ENCODE results near the gene TRIM28. TPM values are rescaled to one million over a fixed set of nuclear protein-coding genes. Genes with fewer than 3 reads are reported as not detected.
A peak's percentile ranks its signal among the peaks of the same experiment; 100 is the strongest.

The TRIM28 gene
- total RNA-seq, 2 donors from 2014 or later, result 99.6 to 207 TPM

DNA sequence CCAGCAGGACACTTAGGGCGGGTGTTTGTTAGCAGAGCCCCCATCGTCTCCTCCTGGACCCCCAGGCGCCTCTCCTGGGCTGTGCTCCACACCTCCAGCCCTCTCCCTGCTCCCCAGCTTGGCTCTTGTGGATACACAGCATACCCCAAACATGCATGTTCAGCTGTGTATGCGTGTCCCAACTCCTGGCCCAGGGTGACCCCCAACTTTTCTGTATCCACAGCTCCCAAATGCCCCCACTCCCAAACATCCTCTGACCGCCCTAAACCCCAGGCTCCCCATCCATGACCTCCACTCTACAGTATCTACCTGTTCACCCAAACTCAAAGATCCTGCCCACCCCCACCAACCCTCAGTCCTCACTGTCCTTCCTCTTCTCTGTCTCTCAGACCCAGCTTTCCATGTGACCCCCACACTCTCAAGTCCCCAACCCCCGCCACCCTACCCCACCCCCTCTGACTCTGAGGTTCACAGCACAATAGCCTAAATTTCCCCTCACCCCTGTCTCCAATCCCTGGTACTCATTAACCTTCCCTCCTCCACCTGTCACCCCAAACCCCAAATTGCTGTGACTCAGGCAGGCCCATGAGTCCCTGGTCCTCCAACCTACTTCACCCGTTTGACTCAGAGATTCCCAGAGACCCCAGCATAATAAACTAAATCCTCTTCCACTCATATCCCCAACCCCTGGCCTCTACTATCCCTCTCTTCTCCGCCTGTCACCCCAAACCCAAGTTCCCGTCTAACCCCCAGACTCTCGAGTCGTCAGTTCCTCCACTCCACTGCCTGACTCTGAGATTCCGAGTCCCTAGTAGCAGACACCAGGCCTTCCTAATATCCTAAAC lies 13.6 kb downstream of the TRIM28 start:
- TF ChIP-seq, protein P1, sequence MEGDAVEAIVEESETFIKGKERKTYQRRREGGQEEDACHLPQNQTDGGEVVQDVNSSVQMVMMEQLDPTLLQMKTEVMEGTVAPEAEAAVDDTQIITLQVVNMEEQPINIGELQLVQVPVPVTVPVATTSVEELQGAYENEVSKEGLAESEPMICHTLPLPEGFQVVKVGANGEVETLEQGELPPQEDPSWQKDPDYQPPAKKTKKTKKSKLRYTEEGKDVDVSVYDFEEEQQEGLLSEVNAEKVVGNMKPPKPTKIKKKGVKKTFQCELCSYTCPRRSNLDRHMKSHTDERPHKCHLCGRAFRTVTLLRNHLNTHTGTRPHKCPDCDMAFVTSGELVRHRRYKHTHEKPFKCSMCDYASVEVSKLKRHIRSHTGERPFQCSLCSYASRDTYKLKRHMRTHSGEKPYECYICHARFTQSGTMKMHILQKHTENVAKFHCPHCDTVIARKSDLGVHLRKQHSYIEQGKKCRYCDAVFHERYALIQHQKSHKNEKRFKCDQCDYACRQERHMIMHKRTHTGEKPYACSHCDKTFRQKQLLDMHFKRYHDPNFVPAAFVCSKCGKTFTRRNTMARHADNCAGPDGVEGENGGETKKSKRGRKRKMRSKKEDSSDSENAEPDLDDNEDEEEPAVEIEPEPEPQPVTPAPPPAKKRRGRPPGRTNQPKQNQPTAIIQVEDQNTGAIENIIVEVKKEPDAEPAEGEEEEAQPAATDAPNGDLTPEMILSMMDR (IDR thresholded peaks at IDR 0.05), result no peak
- DNase-seq (ENCODE audit: low spot score), result no peak
- peak overlapping the region; percentile 89 to 99 for H3K4me3 ChIP-seq
- H3K9me3 ChIP-seq, result no peaks in the 10 kb centered on the region
- H3K4me1 ChIP-seq, result peaks cover 2 to 66% of the 10 kb centered on the region in 2 donors
- H3K27me3 ChIP-seq, result no peaks in the 10 kb centered on the region
- peaks cover 21% of the 10 kb centered on the region for H3K36me3 ChIP-seq
- H3K27ac ChIP-seq, result peak overlapping the region; percentile 100

DNA sequence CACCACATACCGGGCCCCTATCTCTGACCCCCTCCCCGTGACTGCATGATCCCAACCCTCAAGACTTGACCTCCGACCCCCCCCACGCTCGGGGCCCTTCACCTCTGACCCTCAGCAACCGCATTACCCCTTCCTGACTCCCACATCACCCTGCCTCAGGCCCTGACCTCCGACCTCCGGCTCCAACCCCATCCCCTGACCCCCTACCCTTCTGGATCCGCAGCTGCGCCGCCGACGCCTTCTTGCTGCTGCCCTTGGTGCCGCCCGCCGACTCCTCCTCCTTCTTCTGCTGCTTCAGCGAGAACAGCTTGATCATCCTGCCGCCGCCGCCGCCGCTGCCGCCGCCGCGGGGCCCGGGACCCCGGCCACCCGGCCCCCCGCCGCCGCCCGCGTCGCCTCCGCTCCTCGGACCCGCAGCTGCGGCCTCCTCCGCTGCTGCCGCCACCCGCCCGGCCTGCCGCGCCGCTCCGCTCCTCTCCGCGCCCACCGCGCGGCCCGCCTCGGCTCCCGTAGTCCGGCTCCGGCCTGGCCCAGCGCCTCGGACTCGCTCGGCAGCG lies 14.3 kb downstream of the TRIM28 start, which contains the start of gene UBE2M:
Gene UBE2M (minus strand): TSS at position 546 of the 557 bp plus-strand sequence. CDS start 230 bp downstream, at position 316.
- no peaks in the 10 kb centered on the region for H3K27me3 ChIP-seq
- H3K27ac ChIP-seq, result peak within 1 kb of the TSS; percentile 100
- peak within 1 kb of the TSS; percentile 89 to 99 for H3K4me3 ChIP-seq
- no peaks in the 10 kb centered on the region for H3K9me3 ChIP-seq
- H3K4me1 ChIP-seq, result peaks cover 2 to 73% of the 10 kb centered on the region in 2 donors
- H3K36me3 ChIP-seq, result peaks cover 14% of the 10 kb centered on the region
- TF ChIP-seq, protein P1 (IDR thresholded peaks at IDR 0.05), result no peak
- DNase-seq (ENCODE audit: low spot score), result peak; percentile 68

- Histone ChIP-seq H3K36me3 (peaks cover 14% of the 10 kb centered on the region), H3K9me3 (no peaks in the 10 kb centered on the region), H3K27me3 (no peaks in the 10 kb centered on the region), H3K27ac (peak overlapping the region; percentile 100), H3K4me1 (peaks cover 2 to 74% of the 10 kb centered on the region in 2 donors), H3K4me3 (peak overlapping the region; percentile 89 to 99)
- peak; percentile 99 for DNase-seq (ENCODE audit: low spot score)
- TF ChIP-seq, protein P1 (IDR thresholded peaks at IDR 0.05), result no peak
Observed at GRCh38 chr19:58558623-58559274, 14.9 kb downstream of the TRIM28 start.

DNA sequence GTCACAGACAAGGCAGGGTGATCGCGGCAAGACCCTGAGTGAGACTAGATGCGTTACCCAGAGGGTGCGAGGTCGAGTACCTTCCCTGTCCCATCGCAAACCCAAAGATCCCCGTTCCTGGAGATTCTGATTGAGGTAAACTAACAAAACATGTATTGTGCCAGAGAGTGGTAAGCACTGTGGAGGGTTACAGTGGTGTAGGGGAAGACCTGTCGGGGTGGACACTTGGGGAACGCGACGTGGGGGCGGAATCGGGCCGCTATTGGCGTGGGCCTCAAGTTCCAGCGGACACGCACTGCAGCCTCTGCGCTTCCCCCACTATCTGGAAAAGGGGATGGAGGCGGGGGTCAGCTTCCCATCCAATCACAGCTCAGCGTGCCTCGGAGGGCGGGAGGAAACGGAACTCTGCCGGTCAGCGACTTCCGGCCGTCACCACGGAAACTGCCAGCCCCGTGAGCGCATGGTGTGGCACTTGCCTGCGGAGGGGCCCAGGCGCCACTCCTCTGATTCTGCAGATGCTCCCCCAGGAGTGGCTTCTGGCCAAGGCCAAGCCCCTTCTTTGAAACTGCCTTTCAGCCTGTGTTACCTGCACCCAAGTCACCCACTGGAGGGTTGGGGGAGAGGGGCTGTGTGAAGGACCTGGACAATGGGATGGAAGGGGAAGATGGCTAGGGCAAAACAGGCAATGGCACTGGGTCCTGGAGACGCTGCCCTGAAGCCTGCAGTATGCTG lies 15.6 kb downstream of the TRIM28 start:
- Histone ChIP-seq H3K27me3 (no peaks in the 10 kb centered on the region), H3K4me1 (peaks cover 2 to 69% of the 10 kb centered on the region in 2 donors)

More for the DNA sequence above, 15.6 kb downstream of the TRIM28 start:
- Histone ChIP-seq H3K36me3 (peaks cover 14% of the 10 kb centered on the region), H3K4me3 (peak overlapping the region; percentile 89 to 99), H3K27ac (peak overlapping the region; percentile 100), H3K9me3 (no peaks in the 10 kb centered on the region)
- peak; percentile 96 for DNase-seq (ENCODE audit: low spot score)
- TF ChIP-seq, protein P1 (IDR thresholded peaks at IDR 0.05), result no peak

Data from right atrium auricular region (tissue), 2 donors.